Panc1 (cell line): Measurements from ENCODE around the gene SLC6A19.

Source experiments
- POLR2AphosphoS5 ChIP-seq: IDR thresholded peaks from 2 replicates; pipeline ENCODE4 v1.6.1; 2012; ENCODE audit warnings: mild to moderate bottlenecking, low read depth, low read length, moderate library complexity
- SIN3A ChIP-seq: IDR thresholded peaks from 2 replicates; pipeline ENCODE4 v1.6.1; 2012; ENCODE audit warnings: low read depth, mild to moderate bottlenecking, low read length, moderate library complexity, borderline replicate concordance; ENCODE audit not compliant: insufficient read depth
- TF ChIP-seq, protein P1 (sequence below): fragments of 450-650 bp; IDR thresholded peaks from 2 replicates; pipeline ENCODE4 v1.5.1; 2017; ENCODE audit warnings: mild to moderate bottlenecking
- TF ChIP-seq, protein P2 (sequence below), 2 experiments: IDR thresholded peaks; 2 replicates each; pipeline ENCODE4 v1.6.1; 2011 to 2012; ENCODE audit warnings: low read depth in 2 of 2, control low read depth in 1 of 2, low read length in 1 of 2, mild to moderate bottlenecking in 1 of 2, moderate library complexity in 1 of 2; ENCODE audit not compliant: insufficient read depth in 1 of 2

GRCh38 chr5:1266791-1267190, 65.4 kb downstream of the SLC6A19 start:
- TF ChIP-seq, protein P1, sequence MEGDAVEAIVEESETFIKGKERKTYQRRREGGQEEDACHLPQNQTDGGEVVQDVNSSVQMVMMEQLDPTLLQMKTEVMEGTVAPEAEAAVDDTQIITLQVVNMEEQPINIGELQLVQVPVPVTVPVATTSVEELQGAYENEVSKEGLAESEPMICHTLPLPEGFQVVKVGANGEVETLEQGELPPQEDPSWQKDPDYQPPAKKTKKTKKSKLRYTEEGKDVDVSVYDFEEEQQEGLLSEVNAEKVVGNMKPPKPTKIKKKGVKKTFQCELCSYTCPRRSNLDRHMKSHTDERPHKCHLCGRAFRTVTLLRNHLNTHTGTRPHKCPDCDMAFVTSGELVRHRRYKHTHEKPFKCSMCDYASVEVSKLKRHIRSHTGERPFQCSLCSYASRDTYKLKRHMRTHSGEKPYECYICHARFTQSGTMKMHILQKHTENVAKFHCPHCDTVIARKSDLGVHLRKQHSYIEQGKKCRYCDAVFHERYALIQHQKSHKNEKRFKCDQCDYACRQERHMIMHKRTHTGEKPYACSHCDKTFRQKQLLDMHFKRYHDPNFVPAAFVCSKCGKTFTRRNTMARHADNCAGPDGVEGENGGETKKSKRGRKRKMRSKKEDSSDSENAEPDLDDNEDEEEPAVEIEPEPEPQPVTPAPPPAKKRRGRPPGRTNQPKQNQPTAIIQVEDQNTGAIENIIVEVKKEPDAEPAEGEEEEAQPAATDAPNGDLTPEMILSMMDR = no peak
- TF ChIP-seq POLR2AphosphoS5 (no peak), SIN3A (no peak)
- TF ChIP-seq, protein P2, sequence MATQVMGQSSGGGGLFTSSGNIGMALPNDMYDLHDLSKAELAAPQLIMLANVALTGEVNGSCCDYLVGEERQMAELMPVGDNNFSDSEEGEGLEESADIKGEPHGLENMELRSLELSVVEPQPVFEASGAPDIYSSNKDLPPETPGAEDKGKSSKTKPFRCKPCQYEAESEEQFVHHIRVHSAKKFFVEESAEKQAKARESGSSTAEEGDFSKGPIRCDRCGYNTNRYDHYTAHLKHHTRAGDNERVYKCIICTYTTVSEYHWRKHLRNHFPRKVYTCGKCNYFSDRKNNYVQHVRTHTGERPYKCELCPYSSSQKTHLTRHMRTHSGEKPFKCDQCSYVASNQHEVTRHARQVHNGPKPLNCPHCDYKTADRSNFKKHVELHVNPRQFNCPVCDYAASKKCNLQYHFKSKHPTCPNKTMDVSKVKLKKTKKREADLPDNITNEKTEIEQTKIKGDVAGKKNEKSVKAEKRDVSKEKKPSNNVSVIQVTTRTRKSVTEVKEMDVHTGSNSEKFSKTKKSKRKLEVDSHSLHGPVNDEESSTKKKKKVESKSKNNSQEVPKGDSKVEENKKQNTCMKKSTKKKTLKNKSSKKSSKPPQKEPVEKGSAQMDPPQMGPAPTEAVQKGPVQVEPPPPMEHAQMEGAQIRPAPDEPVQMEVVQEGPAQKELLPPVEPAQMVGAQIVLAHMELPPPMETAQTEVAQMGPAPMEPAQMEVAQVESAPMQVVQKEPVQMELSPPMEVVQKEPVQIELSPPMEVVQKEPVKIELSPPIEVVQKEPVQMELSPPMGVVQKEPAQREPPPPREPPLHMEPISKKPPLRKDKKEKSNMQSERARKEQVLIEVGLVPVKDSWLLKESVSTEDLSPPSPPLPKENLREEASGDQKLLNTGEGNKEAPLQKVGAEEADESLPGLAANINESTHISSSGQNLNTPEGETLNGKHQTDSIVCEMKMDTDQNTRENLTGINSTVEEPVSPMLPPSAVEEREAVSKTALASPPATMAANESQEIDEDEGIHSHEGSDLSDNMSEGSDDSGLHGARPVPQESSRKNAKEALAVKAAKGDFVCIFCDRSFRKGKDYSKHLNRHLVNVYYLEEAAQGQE (IDR thresholded peaks at IDR 0.05; ENCODE audit: insufficient read depth in 1 of 2, low read depth in 2 of 2, low read length in 1 of 2) = no peak
